ENCODE measurements around the gene A1BG. TPM values are rescaled to one million over a fixed set of nuclear protein-coding genes. Genes with fewer than 3 reads are reported as not detected.

A1BG gene
- total and polyA plus RNA-seq, 4 donors: 521 to 2,157 (median 1,029) TPM

- WGBS: 95% methylated on average over 6 of the region's 6 CpGs
- Histone ChIP-seq H3K36me3 (ENCODE audit: control insufficient read depth in 4 of 4, insufficient read depth in 3 of 4, low read depth in 1 of 4, low read length in 3 of 4) (peaks cover 8 to 17% (median 11%) of the 10 kb centered on the region in 4 donors), H3K9ac (ENCODE audit: low read depth in 1 of 2, low read length in 2 of 2) (no peak overlapping the region), H3K27me3 (ENCODE audit: control insufficient read depth in 4 of 4, insufficient read depth in 4 of 4, low read length in 3 of 4) (peaks cover 0 to 5% (median 0%) of the 10 kb centered on the region in 4 donors), H3K4me1 (ENCODE audit: control insufficient read depth in 4 of 4, insufficient read depth in 4 of 4, low read length in 3 of 4) (peaks cover 6 to 22% (median 15%) of the 10 kb centered on the region in 4 donors), H3K27ac (ENCODE audit: low read depth in 1 of 2, low read length in 2 of 2) (no peak overlapping the region), H3K4me3 (ENCODE audit: low read depth in 1 of 3, low read length in 3 of 3) (no peak overlapping the region), H3K9me3 (ENCODE audit: control insufficient read depth in 4 of 4, low read length in 3 of 4) (no peaks in the 10 kb centered on the region)
- TF ChIP-seq NR2F2 (IDR thresholded peaks at IDR 0.05): no peak
- TF ChIP-seq GABPA (IDR thresholded peaks at IDR 0.05 in 1 of 2, conservative IDR thresholded peaks at IDR 0.05 in 1 of 2): no peak
- no peak for TF ChIP-seq FOXA1 (IDR thresholded peaks at IDR 0.05)
- TF ChIP-seq, protein P1, sequence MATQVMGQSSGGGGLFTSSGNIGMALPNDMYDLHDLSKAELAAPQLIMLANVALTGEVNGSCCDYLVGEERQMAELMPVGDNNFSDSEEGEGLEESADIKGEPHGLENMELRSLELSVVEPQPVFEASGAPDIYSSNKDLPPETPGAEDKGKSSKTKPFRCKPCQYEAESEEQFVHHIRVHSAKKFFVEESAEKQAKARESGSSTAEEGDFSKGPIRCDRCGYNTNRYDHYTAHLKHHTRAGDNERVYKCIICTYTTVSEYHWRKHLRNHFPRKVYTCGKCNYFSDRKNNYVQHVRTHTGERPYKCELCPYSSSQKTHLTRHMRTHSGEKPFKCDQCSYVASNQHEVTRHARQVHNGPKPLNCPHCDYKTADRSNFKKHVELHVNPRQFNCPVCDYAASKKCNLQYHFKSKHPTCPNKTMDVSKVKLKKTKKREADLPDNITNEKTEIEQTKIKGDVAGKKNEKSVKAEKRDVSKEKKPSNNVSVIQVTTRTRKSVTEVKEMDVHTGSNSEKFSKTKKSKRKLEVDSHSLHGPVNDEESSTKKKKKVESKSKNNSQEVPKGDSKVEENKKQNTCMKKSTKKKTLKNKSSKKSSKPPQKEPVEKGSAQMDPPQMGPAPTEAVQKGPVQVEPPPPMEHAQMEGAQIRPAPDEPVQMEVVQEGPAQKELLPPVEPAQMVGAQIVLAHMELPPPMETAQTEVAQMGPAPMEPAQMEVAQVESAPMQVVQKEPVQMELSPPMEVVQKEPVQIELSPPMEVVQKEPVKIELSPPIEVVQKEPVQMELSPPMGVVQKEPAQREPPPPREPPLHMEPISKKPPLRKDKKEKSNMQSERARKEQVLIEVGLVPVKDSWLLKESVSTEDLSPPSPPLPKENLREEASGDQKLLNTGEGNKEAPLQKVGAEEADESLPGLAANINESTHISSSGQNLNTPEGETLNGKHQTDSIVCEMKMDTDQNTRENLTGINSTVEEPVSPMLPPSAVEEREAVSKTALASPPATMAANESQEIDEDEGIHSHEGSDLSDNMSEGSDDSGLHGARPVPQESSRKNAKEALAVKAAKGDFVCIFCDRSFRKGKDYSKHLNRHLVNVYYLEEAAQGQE (IDR thresholded peaks at IDR 0.05): no peak
- TF ChIP-seq RXRA (IDR thresholded peaks at IDR 0.05): no peak
- no peak for TF ChIP-seq FOXA2 (IDR thresholded peaks at IDR 0.05)
- TF ChIP-seq JUND (IDR thresholded peaks at IDR 0.05): no peak
- TF ChIP-seq SP1 (IDR thresholded peaks at IDR 0.05): no peak
- TF ChIP-seq, protein P2, sequence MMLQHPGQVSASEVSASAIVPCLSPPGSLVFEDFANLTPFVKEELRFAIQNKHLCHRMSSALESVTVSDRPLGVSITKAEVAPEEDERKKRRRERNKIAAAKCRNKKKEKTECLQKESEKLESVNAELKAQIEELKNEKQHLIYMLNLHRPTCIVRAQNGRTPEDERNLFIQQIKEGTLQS (IDR thresholded peaks at IDR 0.05): no peak
- TF ChIP-seq HNF4A (conservative IDR thresholded peaks at IDR 0.05): no peak
- TF ChIP-seq, protein P3, sequence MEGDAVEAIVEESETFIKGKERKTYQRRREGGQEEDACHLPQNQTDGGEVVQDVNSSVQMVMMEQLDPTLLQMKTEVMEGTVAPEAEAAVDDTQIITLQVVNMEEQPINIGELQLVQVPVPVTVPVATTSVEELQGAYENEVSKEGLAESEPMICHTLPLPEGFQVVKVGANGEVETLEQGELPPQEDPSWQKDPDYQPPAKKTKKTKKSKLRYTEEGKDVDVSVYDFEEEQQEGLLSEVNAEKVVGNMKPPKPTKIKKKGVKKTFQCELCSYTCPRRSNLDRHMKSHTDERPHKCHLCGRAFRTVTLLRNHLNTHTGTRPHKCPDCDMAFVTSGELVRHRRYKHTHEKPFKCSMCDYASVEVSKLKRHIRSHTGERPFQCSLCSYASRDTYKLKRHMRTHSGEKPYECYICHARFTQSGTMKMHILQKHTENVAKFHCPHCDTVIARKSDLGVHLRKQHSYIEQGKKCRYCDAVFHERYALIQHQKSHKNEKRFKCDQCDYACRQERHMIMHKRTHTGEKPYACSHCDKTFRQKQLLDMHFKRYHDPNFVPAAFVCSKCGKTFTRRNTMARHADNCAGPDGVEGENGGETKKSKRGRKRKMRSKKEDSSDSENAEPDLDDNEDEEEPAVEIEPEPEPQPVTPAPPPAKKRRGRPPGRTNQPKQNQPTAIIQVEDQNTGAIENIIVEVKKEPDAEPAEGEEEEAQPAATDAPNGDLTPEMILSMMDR (IDR thresholded peaks at IDR 0.05; ENCODE audit: low read depth, low read length, missing input control): no peak
- no peak for TF ChIP-seq EGR1 (IDR thresholded peaks at IDR 0.05; ENCODE audit: low read depth in 2 of 2)
- no peak for TF ChIP-seq TAF1 (conservative IDR thresholded peaks at IDR 0.05)
- TF ChIP-seq YY1 (IDR thresholded peaks at IDR 0.05): no peak
- TF ChIP-seq, protein P4, sequence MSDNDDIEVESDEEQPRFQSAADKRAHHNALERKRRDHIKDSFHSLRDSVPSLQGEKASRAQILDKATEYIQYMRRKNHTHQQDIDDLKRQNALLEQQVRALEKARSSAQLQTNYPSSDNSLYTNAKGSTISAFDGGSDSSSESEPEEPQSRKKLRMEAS (IDR thresholded peaks at IDR 0.05): no peak
- DNase-seq (ENCODE audit: low spot score): no peak
Observed at GRCh38 chr19:58398545-58398944, 45.3 kb upstream of the A1BG start.

GRCh38 chr19:58398087-58398486 lies 44.8 kb upstream of the A1BG start:
- H3K27ac ChIP-seq (ENCODE audit: low read depth in 1 of 2, low read length in 2 of 2): no peak overlapping the region
- WGBS: 90% methylated on average over 4 of the region's 4 CpGs
- DNase-seq (ENCODE audit: low spot score): no peak
- peaks cover 11 to 21% (median 15%) of the 10 kb centered on the region in 4 donors for H3K36me3 ChIP-seq (ENCODE audit: control insufficient read depth in 4 of 4, insufficient read depth in 3 of 4, low read depth in 1 of 4, low read length in 3 of 4)
- peaks cover 0 to 5% (median 0%) of the 10 kb centered on the region in 4 donors for H3K27me3 ChIP-seq (ENCODE audit: control insufficient read depth in 4 of 4, insufficient read depth in 4 of 4, low read length in 3 of 4)
- H3K9ac ChIP-seq (ENCODE audit: low read depth in 1 of 2, low read length in 2 of 2): no peak overlapping the region
- H3K9me3 ChIP-seq (ENCODE audit: control insufficient read depth in 4 of 4, low read length in 3 of 4): no peaks in the 10 kb centered on the region
- H3K4me1 ChIP-seq (ENCODE audit: control insufficient read depth in 4 of 4, insufficient read depth in 4 of 4, low read length in 3 of 4): peaks cover 6 to 22% (median 15%) of the 10 kb centered on the region in 4 donors
- H3K4me3 ChIP-seq (ENCODE audit: low read depth in 1 of 3, low read length in 3 of 3): no peak overlapping the region
- TF ChIP-seq YY1 (IDR thresholded peaks at IDR 0.05) (no peak), GABPA (IDR thresholded peaks at IDR 0.05 in 1 of 2, conservative IDR thresholded peaks at IDR 0.05 in 1 of 2) (no peak), FOXA1 (IDR thresholded peaks at IDR 0.05) (no peak), JUND (IDR thresholded peaks at IDR 0.05) (no peak)
- TF ChIP-seq, protein P4 (IDR thresholded peaks at IDR 0.05): no peak
- TF ChIP-seq, protein P3 (IDR thresholded peaks at IDR 0.05; ENCODE audit: low read depth, low read length, missing input control): no peak
- TF ChIP-seq, protein P5, sequence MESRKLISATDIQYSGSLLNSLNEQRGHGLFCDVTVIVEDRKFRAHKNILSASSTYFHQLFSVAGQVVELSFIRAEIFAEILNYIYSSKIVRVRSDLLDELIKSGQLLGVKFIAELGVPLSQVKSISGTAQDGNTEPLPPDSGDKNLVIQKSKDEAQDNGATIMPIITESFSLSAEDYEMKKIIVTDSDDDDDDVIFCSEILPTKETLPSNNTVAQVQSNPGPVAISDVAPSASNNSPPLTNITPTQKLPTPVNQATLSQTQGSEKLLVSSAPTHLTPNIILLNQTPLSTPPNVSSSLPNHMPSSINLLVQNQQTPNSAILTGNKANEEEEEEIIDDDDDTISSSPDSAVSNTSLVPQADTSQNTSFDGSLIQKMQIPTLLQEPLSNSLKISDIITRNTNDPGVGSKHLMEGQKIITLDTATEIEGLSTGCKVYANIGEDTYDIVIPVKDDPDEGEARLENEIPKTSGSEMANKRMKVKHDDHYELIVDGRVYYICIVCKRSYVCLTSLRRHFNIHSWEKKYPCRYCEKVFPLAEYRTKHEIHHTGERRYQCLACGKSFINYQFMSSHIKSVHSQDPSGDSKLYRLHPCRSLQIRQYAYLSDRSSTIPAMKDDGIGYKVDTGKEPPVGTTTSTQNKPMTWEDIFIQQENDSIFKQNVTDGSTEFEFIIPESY (IDR thresholded peaks at IDR 0.05): no peak
- TF ChIP-seq, protein P1 (IDR thresholded peaks at IDR 0.05): no peak
- TF ChIP-seq, protein P2 (IDR thresholded peaks at IDR 0.05): no peak

Measured in liver (tissue), 9 donors.